DOHH2 (cell line): ENCODE results near the gene GLRX3.

ENCODE experiments used
- H3F3A ChIP-seq: fragments of 200-600 bp; sonication (generic), shearing (Covaris generic); 2 replicates; pipeline ENCODE4 v1.6.0; 2016; ENCODE audit warnings: antibody characterized with exemption, mild to moderate bottlenecking; ENCODE audit not compliant: control insufficient read depth, insufficient read depth
- H3K27ac ChIP-seq: fragments of 200-600 bp; sonication (generic); 2 replicates; pipeline ENCODE4 v1.5.1; 2014; ENCODE audit warnings: low read depth, mild to moderate bottlenecking, low read length, moderate library complexity
- H3K27me3 ChIP-seq: fragments of 200-600 bp; sonication (generic); 2 replicates; pipeline ENCODE4 v1.6.1; 2014; ENCODE audit warnings: mild to moderate bottlenecking, low read length, mixed read lengths; ENCODE audit not compliant: control insufficient read depth
- H3K36me3 ChIP-seq: fragments of 200-600 bp; sonication (generic); 2 replicates; pipeline ENCODE4 v1.6.1; 2014; ENCODE audit warnings: mild to moderate bottlenecking, low read length, moderate library complexity, mixed read lengths; ENCODE audit not compliant: control insufficient read depth
- H3K4me1 ChIP-seq: fragments of 200-600 bp; sonication (generic); 2 replicates; pipeline ENCODE4 v1.6.1; 2014; ENCODE audit warnings: mild to moderate bottlenecking, low read length, mixed read lengths; ENCODE audit not compliant: control insufficient read depth
- H3K4me2 ChIP-seq: fragments of 200-600 bp; sonication (generic); 2 replicates; pipeline ENCODE4 v1.6.0; 2014; ENCODE audit warnings: mild to moderate bottlenecking, low read length, moderate library complexity
- H3K4me3 ChIP-seq: fragments of 200-600 bp; sonication (generic); 2 replicates; pipeline ENCODE4 v1.5.1; 2014; ENCODE audit warnings: mild to moderate bottlenecking, low read length, mixed read lengths
- H3K79me2 ChIP-seq: fragments of 200-600 bp; sonication (generic); 2 replicates; pipeline ENCODE4 v1.6.1; 2014; ENCODE audit warnings: mild to moderate bottlenecking, low read length, mixed read lengths; ENCODE audit not compliant: control insufficient read depth
- H3K9me2 ChIP-seq: fragments of 200-600 bp; sonication (generic); replicated peaks from 2 replicates; pipeline ENCODE4 v1.6.1; 2014; ENCODE audit warnings: mild to moderate bottlenecking, low read length, mixed read lengths; ENCODE audit not compliant: control insufficient read depth
- H3K9me3 ChIP-seq: fragments of 200-600 bp; sonication (generic); 2 replicates; pipeline ENCODE4 v1.6.1; 2014; ENCODE audit warnings: antibody characterized with exemption, low read length, mixed read lengths; ENCODE audit not compliant: control insufficient read depth, insufficient read depth
- H4K20me1 ChIP-seq: fragments of 200-600 bp; sonication (generic); 2 replicates; pipeline ENCODE4 v1.6.0; 2014; ENCODE audit warnings: low read depth, mild to moderate bottlenecking, antibody characterized with exemption, low read length, moderate library complexity; ENCODE audit not compliant: control insufficient read depth, insufficient read depth
- CTCF ChIP-seq: fragments of 200-600 bp; sonication (generic); IDR thresholded peaks from one replicate; pipeline ENCODE4 v1.5.1; 2014; ENCODE audit warnings: antibody characterized with exemption, mild to moderate bottlenecking, low read depth, low read length; ENCODE audit not compliant: poor library complexity, severe bottlenecking
- EZH2phosphoT487 ChIP-seq: fragments of 200-600 bp; sonication (generic); IDR thresholded peaks from 2 replicates; pipeline ENCODE4 v1.6.1; 2017; ENCODE audit warnings: borderline replicate concordance, mild to moderate bottlenecking, antibody characterized with exemption, low read length, moderate library complexity, mixed read lengths

Gene GLRX3

GRCh38 chr10:130212746-130213145, 76.6 kb downstream of the GLRX3 start:
- no peaks in the 10 kb centered on the region for H3K27me3 ChIP-seq
- H3K27ac ChIP-seq = no peak overlapping the region
- no peaks in the 10 kb centered on the region for H3K79me2 ChIP-seq
- no peaks in the 10 kb centered on the region for H3K9me3 ChIP-seq
- no peaks in the 10 kb centered on the region; the same call in 1 of the 2 replicates for H4K20me1 ChIP-seq
- H3F3A ChIP-seq = no peaks in the 10 kb centered on the region
- H3K4me2 ChIP-seq = no peak overlapping the region
- no peak overlapping the region for H3K4me3 ChIP-seq
- H3K36me3 ChIP-seq = no peaks in the 10 kb centered on the region
- H3K9me2 ChIP-seq = no peaks in the 10 kb centered on the region
- no peaks in the 10 kb centered on the region for H3K4me1 ChIP-seq
- no peak for TF ChIP-seq EZH2phosphoT487
- no peak for TF ChIP-seq CTCF

- Histone ChIP-seq H3K27ac (no peak overlapping the region), H3K79me2 (no peaks in the 10 kb centered on the region), H3K4me2 (no peak overlapping the region), H3K4me1 (no peaks in the 10 kb centered on the region), H3K36me3 (no peaks in the 10 kb centered on the region), H3K4me3 (no peak overlapping the region), H3K9me3 (no peaks in the 10 kb centered on the region), H4K20me1 (no peaks in the 10 kb centered on the region; the same call in 1 of the 2 replicates), H3F3A (no peaks in the 10 kb centered on the region), H3K27me3 (no peaks in the 10 kb centered on the region), H3K9me2 (no peaks in the 10 kb centered on the region)
- TF ChIP-seq EZH2phosphoT487 (no peak), CTCF (no peak)
Observed at GRCh38 chr10:130213286-130214080, 77.3 kb downstream of the GLRX3 start.

GRCh38 chr10:130214431-130214830, 78.2 kb downstream of the GLRX3 start:
- Histone ChIP-seq H3K9me3 (no peaks in the 10 kb centered on the region), H3K4me3 (no peak overlapping the region), H3K36me3 (no peaks in the 10 kb centered on the region), H3K79me2 (no peaks in the 10 kb centered on the region), H3F3A (no peaks in the 10 kb centered on the region), H4K20me1 (no peaks in the 10 kb centered on the region; the same call in 1 of the 2 replicates), H3K9me2 (no peaks in the 10 kb centered on the region), H3K27me3 (no peaks in the 10 kb centered on the region), H3K4me2 (no peak overlapping the region), H3K27ac (no peak overlapping the region), H3K4me1 (no peaks in the 10 kb centered on the region)
- TF ChIP-seq EZH2phosphoT487 (no peak), CTCF (no peak)
